Measurements from ENCODE around the gene ZAP70. TPM values are rescaled to one million over a fixed set of nuclear protein-coding genes. Genes with fewer than 3 reads are reported as not detected.

ZAP70 gene
- total RNA-seq, 2 donors from 2014 or later: 0.86 to 1.4 TPM

DNA sequence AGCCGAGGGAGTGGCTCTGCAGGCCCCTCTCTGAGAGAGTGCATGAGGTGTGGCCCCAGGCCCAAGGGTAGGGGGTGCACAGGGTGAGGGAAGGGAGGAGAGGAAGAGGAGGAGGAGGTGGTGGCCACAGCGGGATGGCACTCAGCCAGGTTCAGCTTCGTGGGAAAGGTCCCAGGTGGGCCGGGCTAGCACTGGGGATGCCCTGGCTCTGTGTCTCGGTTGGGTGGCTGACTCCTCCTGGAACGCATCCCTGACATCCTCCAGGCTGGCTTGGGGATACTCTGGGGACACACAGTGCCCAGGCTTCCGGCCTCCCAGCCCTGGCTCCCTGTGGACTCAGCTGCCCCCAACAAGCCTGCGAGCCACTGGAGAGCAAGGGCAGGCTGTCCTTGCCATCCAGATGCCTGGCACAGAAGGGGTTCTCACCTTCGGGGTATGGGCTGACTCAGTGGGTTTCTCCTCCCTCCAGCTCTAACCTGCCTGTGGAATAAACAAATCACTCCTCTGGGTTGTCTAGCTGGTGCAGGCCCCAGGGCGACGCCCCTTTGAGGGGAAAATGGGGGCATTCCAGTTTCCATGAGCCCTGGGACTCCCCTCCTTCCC, 582 bp upstream of the ZAP70 start:
- H3K4me3 ChIP-seq: no peak overlapping the region

GRCh38 chr2:97714084-97714949, 941 bp downstream of the ZAP70 start:
- Histone ChIP-seq H3K4me1 (no peaks in the 10 kb centered on the region), H3K4me3 (no peak overlapping the region), H3K9me3 (no peaks in the 10 kb centered on the region), H3K27ac (no peak overlapping the region), H3K27me3 (no peaks in the 10 kb centered on the region), H3K36me3 (no peaks in the 10 kb centered on the region)
- TF ChIP-seq CTCF (IDR thresholded peaks at IDR 0.05): no peak
- no peak for DNase-seq (ENCODE audit: low spot score)

More for the DNA sequence above, 582 bp upstream of the ZAP70 start:
- no peak for TF ChIP-seq CTCF (IDR thresholded peaks at IDR 0.05)
- DNase-seq (ENCODE audit: low spot score): no peak
- H3K27me3 ChIP-seq: no peaks in the 10 kb centered on the region
- no peak overlapping the region for H3K27ac ChIP-seq
- H3K36me3 ChIP-seq: no peaks in the 10 kb centered on the region
- no peaks in the 10 kb centered on the region for H3K4me1 ChIP-seq
- no peaks in the 10 kb centered on the region for H3K9me3 ChIP-seq

DNA sequence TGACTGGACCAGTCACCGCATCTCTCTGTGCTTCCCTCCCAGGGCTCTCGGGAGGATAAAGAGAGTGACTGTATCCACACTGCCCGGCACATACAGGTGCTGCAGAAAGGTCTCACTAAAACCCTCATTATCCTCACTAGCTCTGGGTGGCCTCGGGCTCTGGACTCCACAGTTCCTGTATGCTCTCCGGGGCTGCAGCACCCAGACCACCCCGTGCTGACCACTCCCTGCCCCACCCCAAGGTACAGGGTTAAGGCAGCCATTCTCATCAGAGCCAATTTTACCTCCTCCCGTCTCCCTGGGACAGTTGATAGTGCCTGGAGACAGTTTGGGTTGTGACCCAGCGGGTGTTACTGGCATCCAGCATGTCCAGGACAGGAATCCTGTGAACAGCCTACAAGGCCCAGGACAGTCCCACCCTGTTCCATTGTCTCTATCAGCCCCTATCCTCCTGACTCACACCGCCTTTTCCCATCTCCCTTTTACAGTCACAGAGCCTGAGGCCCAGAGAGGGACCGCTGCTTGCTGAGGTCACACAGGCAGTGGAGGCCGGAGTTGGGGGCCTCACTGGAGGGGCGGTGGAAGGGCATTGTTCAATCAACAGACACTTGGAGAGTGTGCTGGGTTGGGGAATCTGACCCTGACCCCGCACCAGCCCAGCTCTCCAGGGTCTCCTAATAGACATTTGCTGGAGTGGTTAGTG, 1.7 kb downstream of the ZAP70 start:
- Histone ChIP-seq H3K27ac (no peak overlapping the region), H3K27me3 (no peaks in the 10 kb centered on the region), H3K36me3 (no peaks in the 10 kb centered on the region), H3K9me3 (no peaks in the 10 kb centered on the region), H3K4me1 (no peaks in the 10 kb centered on the region), H3K4me3 (no peak overlapping the region)
- no peak for TF ChIP-seq CTCF (IDR thresholded peaks at IDR 0.05)
- DNase-seq (ENCODE audit: low spot score): no peak

- DNase-seq (ENCODE audit: low spot score): no peak
- Histone ChIP-seq H3K27ac (no peak overlapping the region), H3K36me3 (no peaks in the 10 kb centered on the region), H3K27me3 (no peaks in the 10 kb centered on the region), H3K4me3 (no peak overlapping the region), H3K4me1 (no peaks in the 10 kb centered on the region), H3K9me3 (no peaks in the 10 kb centered on the region)
- TF ChIP-seq CTCF (IDR thresholded peaks at IDR 0.05): no peak
Measured at GRCh38 chr2:97715951-97716694, 2.7 kb downstream of the ZAP70 start.

DNA sequence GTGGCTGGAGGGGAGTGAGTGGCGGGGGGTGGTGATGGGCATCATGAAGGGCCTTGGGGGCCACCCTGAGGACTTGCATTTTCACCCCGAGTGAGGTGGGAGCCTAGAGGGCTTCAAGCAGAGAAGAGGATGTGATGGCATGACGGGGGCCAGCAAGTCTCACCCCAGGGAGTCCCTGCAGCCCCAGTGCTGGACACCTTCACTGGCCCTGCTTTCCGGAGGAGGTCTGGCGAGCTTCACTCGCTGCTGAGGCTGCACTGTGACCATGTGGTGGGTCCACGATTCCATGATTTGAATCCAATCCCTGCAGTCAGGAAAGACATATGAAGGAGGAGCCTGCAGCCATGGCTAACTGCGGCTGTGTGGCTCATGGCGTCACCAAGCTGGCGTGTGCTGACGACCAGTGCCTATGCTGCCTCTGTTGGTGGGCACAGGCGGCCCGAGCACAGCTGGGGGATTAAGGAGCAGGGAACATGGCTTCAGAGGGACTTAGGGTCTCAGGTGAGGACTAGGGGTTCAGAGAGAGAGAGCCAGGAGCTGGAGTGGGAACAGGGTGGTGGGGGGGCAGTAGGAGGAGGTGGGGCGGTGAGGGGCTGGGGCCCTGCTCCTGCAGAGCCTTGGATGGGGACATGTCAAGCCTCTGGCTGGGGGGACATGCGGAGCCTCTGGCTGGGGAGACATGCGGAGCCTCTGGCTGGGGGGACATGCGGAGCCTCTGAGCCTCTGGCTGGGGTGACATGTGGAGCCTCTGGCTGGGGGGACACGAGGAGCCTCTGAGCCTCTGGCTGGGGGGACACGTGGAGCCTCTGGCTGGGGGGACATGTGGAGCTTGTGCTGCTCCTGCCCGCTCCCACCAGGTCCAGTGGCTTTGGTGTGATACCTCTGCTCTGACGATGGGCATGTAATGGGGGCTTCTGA, 3.6 kb downstream of the ZAP70 start:
- no peak overlapping the region for H3K27ac ChIP-seq
- H3K36me3 ChIP-seq: no peaks in the 10 kb centered on the region
- no peaks in the 10 kb centered on the region for H3K4me1 ChIP-seq
- no peaks in the 10 kb centered on the region for H3K27me3 ChIP-seq
- no peak for TF ChIP-seq CTCF (IDR thresholded peaks at IDR 0.05)
- no peak overlapping the region for H3K4me3 ChIP-seq
- H3K9me3 ChIP-seq: no peaks in the 10 kb centered on the region
- DNase-seq (ENCODE audit: low spot score): no peak

Data from right atrium auricular region (tissue), 2 donors.